ENCODE measurements around the gene PALLD.

The PALLD gene

GRCh38 chr4:168634276-168634802 lies 137.5 kb downstream of the PALLD start (continued):
- peak; percentile 100 for TF ChIP-seq PRDM6 (tag by site-specific recombination; IDR thresholded peaks at IDR 0.05)
- no peak for TF ChIP-seq ZNF16 (tag by site-specific recombination; IDR thresholded peaks at IDR 0.05; ENCODE audit: low read depth)
- TF ChIP-seq ZBTB8A (tag by site-specific recombination; IDR thresholded peaks at IDR 0.05): peak; percentile 58; the same call in 1 of the 2 replicates
- no peak for TF ChIP-seq ZNF837 (tag by site-specific recombination; IDR thresholded peaks at IDR 0.05)
- peak; percentile 34; the same call in 1 of the 2 replicates for TF ChIP-seq YY1 (tag by site-specific recombination; IDR thresholded peaks at IDR 0.05)
- peak; percentile 95 for TF ChIP-seq ATF2 (tag by site-specific recombination; IDR thresholded peaks at IDR 0.05; ENCODE audit: low read depth)
- no peak for TF ChIP-seq ZNF175 (tag by site-specific recombination; IDR thresholded peaks at IDR 0.05)
- TF ChIP-seq ZNF776 (tag by site-specific recombination; IDR thresholded peaks at IDR 0.05; ENCODE audit: borderline replicate concordance): no peak
- TF ChIP-seq MZF1 (tag by site-specific recombination; IDR thresholded peaks at IDR 0.05; ENCODE audit: borderline replicate concordance): peak; percentile 94
- peak; percentile 66 for TF ChIP-seq PRDM4 (tag by site-specific recombination; IDR thresholded peaks at IDR 0.05)
- TF ChIP-seq ZNF555 (tag by site-specific recombination; conservative IDR thresholded peaks at IDR 0.05): no peak
- TF ChIP-seq PBX3 (CRISPR knock-in tag; IDR thresholded peaks at IDR 0.05): no peak
- no peak for TF ChIP-seq PRDM1 (tag by site-specific recombination; IDR thresholded peaks at IDR 0.05)
- no peak for TF ChIP-seq ZNF560 (tag by site-specific recombination; IDR thresholded peaks at IDR 0.05; ENCODE audit: borderline replicate concordance)
- peak; percentile 64 for TF ChIP-seq ZNF335 (tag by site-specific recombination; conservative IDR thresholded peaks at IDR 0.05)
- peak; percentile 70 for TF ChIP-seq KLF8 (tag by site-specific recombination; IDR thresholded peaks at IDR 0.05)
- no peak for TF ChIP-seq ZNF747 (tag by site-specific recombination; IDR thresholded peaks at IDR 0.05)
- no peak for TF ChIP-seq ZNF19 (tag by site-specific recombination; IDR thresholded peaks at IDR 0.05; ENCODE audit: low read depth)
- no peak for TF ChIP-seq RBAK (tag by site-specific recombination; IDR thresholded peaks at IDR 0.05)
- TF ChIP-seq SP7 (tag by site-specific recombination; IDR thresholded peaks at IDR 0.05): peak; percentile 89
- TF ChIP-seq YY2 (tag by site-specific recombination; IDR thresholded peaks at IDR 0.05): no peak
- no peak for TF ChIP-seq ZNF624 (tag by site-specific recombination; IDR thresholded peaks at IDR 0.05)
- TF ChIP-seq ZBTB48 (tag by site-specific recombination; IDR thresholded peaks at IDR 0.05): 0 out of 2 replicates have a peak, but pooled peaks have one; percentile 12
- TF ChIP-seq ZNF677 (tag by site-specific recombination; IDR thresholded peaks at IDR 0.05): no peak
- TF ChIP-seq ZNF48 (tag by site-specific recombination; IDR thresholded peaks at IDR 0.05): no peak
- no peak for TF ChIP-seq ZNF768 (tag by site-specific recombination; IDR thresholded peaks at IDR 0.05)
- TF ChIP-seq ZNF777 (tag by site-specific recombination; IDR thresholded peaks at IDR 0.05; ENCODE audit: borderline replicate concordance): no peak
- TF ChIP-seq ZNF184 (tag by site-specific recombination; IDR thresholded peaks at IDR 0.05): no peak
- TF ChIP-seq ZNF114 (tag by site-specific recombination; IDR thresholded peaks at IDR 0.05): no peak
- no peak for TF ChIP-seq ZNF302 (tag by site-specific recombination; IDR thresholded peaks at IDR 0.05; ENCODE audit: low read depth)
- TF ChIP-seq ZNF266 (tag by site-specific recombination; IDR thresholded peaks at IDR 0.05; ENCODE audit: low read depth): no peak
- no peak for TF ChIP-seq ZBTB7A (tag by site-specific recombination; IDR thresholded peaks at IDR 0.05; ENCODE audit: low read depth)
- no peak for TF ChIP-seq KLF17 (tag by site-specific recombination; IDR thresholded peaks at IDR 0.05)
- TF ChIP-seq ZNF416 (tag by site-specific recombination; IDR thresholded peaks at IDR 0.05): no peak

Data from HEK293 (cell line).